Measurements from ENCODE around the gene FNBP1.

FNBP1 gene

DNA sequence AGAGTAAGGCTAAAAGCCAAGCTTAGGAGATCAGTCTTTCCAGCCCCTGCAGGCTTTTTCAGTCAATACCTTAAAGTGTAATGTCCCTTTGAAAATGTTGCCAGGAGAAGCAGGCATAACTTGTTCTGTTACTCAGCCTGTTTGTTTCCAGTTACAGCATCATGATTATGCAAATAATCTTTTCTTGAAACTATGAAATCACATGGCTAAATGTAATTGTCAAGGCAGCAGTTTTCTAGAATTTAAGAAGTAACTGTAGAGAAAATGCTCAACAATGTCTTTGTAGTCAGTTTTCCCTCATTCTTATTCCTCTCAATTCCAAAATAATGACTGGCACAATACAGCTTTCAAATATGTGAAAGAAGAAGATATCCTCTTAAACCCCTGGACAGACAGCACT lies 8.9 kb upstream of the FNBP1 start:
- no peaks in the 10 kb centered on the region for H3K27me3 ChIP-seq
- H3K4me3 ChIP-seq (ENCODE audit: low read depth, low read length) = no peak overlapping the region
- no peaks in the 10 kb centered on the region for H3K4me1 ChIP-seq
- no peak for TF ChIP-seq CTCF (IDR thresholded peaks at IDR 0.05; ENCODE audit: low read depth, low read length)
- no peaks in the 10 kb centered on the region for H3K36me3 ChIP-seq
- DNase-seq = no peak
- no peaks in the 10 kb centered on the region for H3K9me3 ChIP-seq

GRCh38 chr9:130050462-130050861 lies 7.5 kb upstream of the FNBP1 start:
- Histone ChIP-seq H3K4me1 (no peaks in the 10 kb centered on the region), H3K4me3 (ENCODE audit: low read depth, low read length) (no peak overlapping the region), H3K36me3 (no peaks in the 10 kb centered on the region), H3K27me3 (no peaks in the 10 kb centered on the region), H3K9me3 (no peaks in the 10 kb centered on the region)
- DNase-seq = no peak
- no peak for TF ChIP-seq CTCF (IDR thresholded peaks at IDR 0.05; ENCODE audit: low read depth, low read length)

- Histone ChIP-seq H3K27me3 (no peaks in the 10 kb centered on the region), H3K36me3 (no peaks in the 10 kb centered on the region), H3K4me1 (no peaks in the 10 kb centered on the region; the same call in 1 of the 2 replicates), H3K9me3 (no peaks in the 10 kb centered on the region), H3K4me3 (ENCODE audit: low read depth, low read length) (no peak overlapping the region)
- no peak for TF ChIP-seq CTCF (IDR thresholded peaks at IDR 0.05; ENCODE audit: low read depth, low read length)
- no peak for DNase-seq
These were observed 6.6 kb upstream of the FNBP1 start for GRCh38 chr9:130049431-130050210.

DNA sequence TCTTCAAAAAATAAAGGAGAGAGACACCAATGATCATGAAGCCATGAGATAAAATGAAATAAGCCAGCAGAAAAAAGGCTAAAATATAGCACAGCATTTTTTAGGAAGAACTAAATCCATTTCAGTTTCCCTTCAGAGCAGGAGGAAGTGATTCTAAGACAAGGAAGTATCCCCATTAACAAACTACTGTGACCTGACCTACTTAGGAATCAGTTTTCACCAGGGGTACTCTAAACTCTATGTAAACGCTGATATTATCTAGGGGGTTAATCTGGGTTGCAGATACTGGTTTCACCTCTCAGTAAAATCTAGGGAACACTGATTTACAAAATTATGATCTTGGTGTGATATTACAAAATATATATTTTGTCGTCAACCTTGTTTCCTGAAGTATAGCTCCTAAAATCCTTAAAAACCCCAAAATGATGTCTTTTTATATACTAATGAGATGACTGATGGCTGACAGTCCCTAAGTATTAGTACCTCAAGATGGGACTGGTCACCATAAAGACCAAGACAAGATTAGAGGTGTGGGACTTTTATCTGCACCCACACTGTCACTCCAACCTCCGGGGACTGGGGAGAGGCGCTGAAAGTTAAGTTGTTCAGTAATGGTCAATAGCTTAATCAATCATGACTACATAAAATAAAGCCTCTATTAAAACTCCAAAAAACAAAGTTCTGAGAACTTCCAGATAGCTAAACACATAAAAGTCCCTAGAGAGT lies 2.9 kb upstream of the FNBP1 start:
- H3K27me3 ChIP-seq = no peaks in the 10 kb centered on the region
- TF ChIP-seq CTCF (IDR thresholded peaks at IDR 0.05; ENCODE audit: low read depth, low read length) = no peak
- H3K4me3 ChIP-seq (ENCODE audit: low read depth, low read length) = no peak overlapping the region
- no peaks in the 10 kb centered on the region for H3K9me3 ChIP-seq
- DNase-seq = no peak
- H3K36me3 ChIP-seq = peaks cover 4% of the 10 kb centered on the region; the same call in 1 of the 2 replicates
- H3K4me1 ChIP-seq = peaks cover 4% of the 10 kb centered on the region

GRCh38 chr9:130043654-130044623 lies 950 bp upstream of the FNBP1 start:
- TF ChIP-seq CTCF (IDR thresholded peaks at IDR 0.05; ENCODE audit: low read depth, low read length) = no peak
- peaks cover 4% of the 10 kb centered on the region; the same call in 1 of the 2 replicates for H3K36me3 ChIP-seq
- no peaks in the 10 kb centered on the region for H3K9me3 ChIP-seq
- H3K27me3 ChIP-seq = no peaks in the 10 kb centered on the region
- peak overlapping the region; percentile 93 for H3K4me3 ChIP-seq (ENCODE audit: low read depth, low read length)
- peak; percentile 18 for DNase-seq
- H3K4me1 ChIP-seq = peaks cover 4% of the 10 kb centered on the region

Data from BE2C (cell line).